HG03039 (cell line): ENCODE measurements around the gene UBE2M.
A peak's percentile ranks its signal among the peaks of the same experiment; 100 is the strongest.
"Not testable (repeated sequence)": the region's sequence is repeated elsewhere in the genome, so short reads cannot be mapped to it uniquely, and the experiment has no call there.

Experiments used
- ATAC-seq: cut with Tn5 transposase; IDR thresholded peaks from one replicate; pipeline ENCODE4 v1.9.1; 2021; ENCODE audit warnings: mild to moderate bottlenecking, moderate library complexity; ENCODE audit not compliant: unreplicated experiment

UBE2M gene

GRCh38 chr19:58558066-58558622 is at the start of gene UBE2M:
Gene UBE2M (minus strand): TSS chr19:58558611. CDS start chr19:58558381, 230 bp downstream.
- ATAC-seq: peak; percentile 0

GRCh38 chr19:58607213-58607612 is 48.8 kb upstream of the UBE2M start:
- ATAC-seq: not testable (repeated sequence)

GRCh38 chr19:58606251-58606896 is 48.0 kb upstream of the UBE2M start:
- not testable (repeated sequence) for ATAC-seq

GRCh38 chr19:58586133-58586765 is 27.8 kb upstream of the UBE2M start:
- no peak for ATAC-seq

GRCh38 chr19:58585442-58586132 is 27.2 kb upstream of the UBE2M start:
- ATAC-seq: no peak

GRCh38 chr19:58584498-58585441 is 26.4 kb upstream of the UBE2M start:
- ATAC-seq: no peak

- no peak for ATAC-seq
These were observed 24.6 kb upstream of the UBE2M start for GRCh38 chr19:58582985-58583384.

- no peak for ATAC-seq
These were observed 23.1 kb upstream of the UBE2M start for GRCh38 chr19:58581227-58582141.

GRCh38 chr19:58579473-58580142 is 21.2 kb upstream of the UBE2M start:
- ATAC-seq: no peak

GRCh38 chr19:58578012-58578925 is 19.9 kb upstream of the UBE2M start:
- no peak for ATAC-seq

- ATAC-seq: not testable (repeated sequence)
These were observed 19.2 kb upstream of the UBE2M start for GRCh38 chr19:58577581-58577980.

GRCh38 chr19:58575183-58576041 is 17.0 kb upstream of the UBE2M start:
- peak; percentile 28 for ATAC-seq

- no peak for ATAC-seq
These were observed 15.3 kb upstream of the UBE2M start for GRCh38 chr19:58573658-58574164.

- ATAC-seq: peak; percentile 50
These were observed 14.6 kb upstream of the UBE2M start, which contains the start of gene MZF1 for GRCh38 chr19:58572818-58573657. Gene MZF1 (minus strand): TSS chr19:58573335. CDS start chr19:58571389, 1,946 bp downstream.

- no peak for ATAC-seq
These were observed 13.8 kb upstream of the UBE2M start for GRCh38 chr19:58572026-58572817.
